ENCODE results near the gene DOCK3.

The DOCK3 gene

DNA sequence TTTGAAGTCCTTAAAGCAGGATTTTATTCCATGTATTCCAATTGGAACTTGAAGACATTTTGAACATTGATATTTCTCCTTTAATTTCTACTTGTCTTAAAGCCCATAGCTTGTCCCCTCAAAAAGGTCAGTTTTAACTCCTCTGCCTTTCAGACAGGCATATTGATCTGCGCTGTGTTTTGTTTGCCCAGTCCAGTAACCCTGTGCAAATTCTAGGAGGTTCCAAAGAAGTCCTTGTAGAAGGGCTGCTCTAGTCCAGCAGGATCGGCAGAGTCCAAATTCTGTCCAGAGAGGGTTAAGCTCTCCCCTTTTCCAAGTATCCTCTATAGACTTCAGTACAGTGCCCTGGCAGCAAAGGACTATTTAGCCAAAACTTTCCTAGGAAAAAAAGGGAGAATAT lies 604.7 kb downstream of the DOCK3 start:
- Histone ChIP-seq H3K4me3 (replicated peaks; ENCODE audit: insufficient read depth, low read length) (no peak overlapping the region), H3K27ac (replicated peaks) (no peak overlapping the region), H3K27me3 (ENCODE audit: insufficient read depth, poor library complexity, severe bottlenecking) (no peaks in the 10 kb centered on the region)
- no peak for TF ChIP-seq SPI1 (IDR thresholded peaks at IDR 0.05; ENCODE audit: borderline replicate concordance, low read depth)
- TF ChIP-seq, protein P1, sequence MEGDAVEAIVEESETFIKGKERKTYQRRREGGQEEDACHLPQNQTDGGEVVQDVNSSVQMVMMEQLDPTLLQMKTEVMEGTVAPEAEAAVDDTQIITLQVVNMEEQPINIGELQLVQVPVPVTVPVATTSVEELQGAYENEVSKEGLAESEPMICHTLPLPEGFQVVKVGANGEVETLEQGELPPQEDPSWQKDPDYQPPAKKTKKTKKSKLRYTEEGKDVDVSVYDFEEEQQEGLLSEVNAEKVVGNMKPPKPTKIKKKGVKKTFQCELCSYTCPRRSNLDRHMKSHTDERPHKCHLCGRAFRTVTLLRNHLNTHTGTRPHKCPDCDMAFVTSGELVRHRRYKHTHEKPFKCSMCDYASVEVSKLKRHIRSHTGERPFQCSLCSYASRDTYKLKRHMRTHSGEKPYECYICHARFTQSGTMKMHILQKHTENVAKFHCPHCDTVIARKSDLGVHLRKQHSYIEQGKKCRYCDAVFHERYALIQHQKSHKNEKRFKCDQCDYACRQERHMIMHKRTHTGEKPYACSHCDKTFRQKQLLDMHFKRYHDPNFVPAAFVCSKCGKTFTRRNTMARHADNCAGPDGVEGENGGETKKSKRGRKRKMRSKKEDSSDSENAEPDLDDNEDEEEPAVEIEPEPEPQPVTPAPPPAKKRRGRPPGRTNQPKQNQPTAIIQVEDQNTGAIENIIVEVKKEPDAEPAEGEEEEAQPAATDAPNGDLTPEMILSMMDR (IDR thresholded peaks at IDR 0.05; ENCODE audit: insufficient read depth, low read length) = no peak
- TF ChIP-seq GABPA (IDR thresholded peaks at IDR 0.05; ENCODE audit: low read depth) = no peak
- TF ChIP-seq, protein P2, sequence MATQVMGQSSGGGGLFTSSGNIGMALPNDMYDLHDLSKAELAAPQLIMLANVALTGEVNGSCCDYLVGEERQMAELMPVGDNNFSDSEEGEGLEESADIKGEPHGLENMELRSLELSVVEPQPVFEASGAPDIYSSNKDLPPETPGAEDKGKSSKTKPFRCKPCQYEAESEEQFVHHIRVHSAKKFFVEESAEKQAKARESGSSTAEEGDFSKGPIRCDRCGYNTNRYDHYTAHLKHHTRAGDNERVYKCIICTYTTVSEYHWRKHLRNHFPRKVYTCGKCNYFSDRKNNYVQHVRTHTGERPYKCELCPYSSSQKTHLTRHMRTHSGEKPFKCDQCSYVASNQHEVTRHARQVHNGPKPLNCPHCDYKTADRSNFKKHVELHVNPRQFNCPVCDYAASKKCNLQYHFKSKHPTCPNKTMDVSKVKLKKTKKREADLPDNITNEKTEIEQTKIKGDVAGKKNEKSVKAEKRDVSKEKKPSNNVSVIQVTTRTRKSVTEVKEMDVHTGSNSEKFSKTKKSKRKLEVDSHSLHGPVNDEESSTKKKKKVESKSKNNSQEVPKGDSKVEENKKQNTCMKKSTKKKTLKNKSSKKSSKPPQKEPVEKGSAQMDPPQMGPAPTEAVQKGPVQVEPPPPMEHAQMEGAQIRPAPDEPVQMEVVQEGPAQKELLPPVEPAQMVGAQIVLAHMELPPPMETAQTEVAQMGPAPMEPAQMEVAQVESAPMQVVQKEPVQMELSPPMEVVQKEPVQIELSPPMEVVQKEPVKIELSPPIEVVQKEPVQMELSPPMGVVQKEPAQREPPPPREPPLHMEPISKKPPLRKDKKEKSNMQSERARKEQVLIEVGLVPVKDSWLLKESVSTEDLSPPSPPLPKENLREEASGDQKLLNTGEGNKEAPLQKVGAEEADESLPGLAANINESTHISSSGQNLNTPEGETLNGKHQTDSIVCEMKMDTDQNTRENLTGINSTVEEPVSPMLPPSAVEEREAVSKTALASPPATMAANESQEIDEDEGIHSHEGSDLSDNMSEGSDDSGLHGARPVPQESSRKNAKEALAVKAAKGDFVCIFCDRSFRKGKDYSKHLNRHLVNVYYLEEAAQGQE (IDR thresholded peaks at IDR 0.05; ENCODE audit: insufficient replicate concordance, low read depth) = no peak
- no peak for TF ChIP-seq POLR2AphosphoS5 (IDR thresholded peaks at IDR 0.05; ENCODE audit: low read depth)
- DNase-seq (ENCODE audit: low read depth in 1 of 2, low spot score in 1 of 2) = no peak

DNA sequence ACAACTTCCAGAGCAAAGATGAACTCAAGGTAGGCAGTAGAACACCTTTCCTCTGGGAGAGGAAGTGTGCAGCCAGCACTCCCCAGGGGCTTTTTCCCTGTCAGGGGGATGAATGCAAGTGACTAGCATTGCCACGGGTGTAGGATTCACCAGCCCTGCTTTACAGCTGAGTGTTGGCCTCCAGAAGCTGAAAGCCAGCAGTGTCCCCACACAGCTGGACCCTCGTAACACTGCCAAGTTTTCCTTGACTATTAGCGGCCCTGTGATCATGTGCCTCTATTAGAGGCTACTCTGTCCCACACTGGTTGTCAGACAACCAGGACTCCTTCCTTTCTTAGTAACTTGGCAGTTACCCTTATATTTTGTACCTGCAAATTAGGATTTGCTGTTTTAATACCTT lies 605.4 kb downstream of the DOCK3 start:
- TF ChIP-seq, protein P2 (IDR thresholded peaks at IDR 0.05; ENCODE audit: insufficient replicate concordance, low read depth) = no peak
- TF ChIP-seq POLR2AphosphoS5 (IDR thresholded peaks at IDR 0.05; ENCODE audit: low read depth) = no peak
- no peak for TF ChIP-seq GABPA (IDR thresholded peaks at IDR 0.05; ENCODE audit: low read depth)
- TF ChIP-seq, protein P1 (IDR thresholded peaks at IDR 0.05; ENCODE audit: insufficient read depth, low read length) = no peak
- TF ChIP-seq SPI1 (IDR thresholded peaks at IDR 0.05; ENCODE audit: borderline replicate concordance, low read depth) = no peak
- H3K4me3 ChIP-seq (replicated peaks; ENCODE audit: insufficient read depth, low read length) = no peak overlapping the region
- no peak for DNase-seq (ENCODE audit: low read depth in 1 of 2, low spot score in 1 of 2)
- H3K27ac ChIP-seq (replicated peaks) = no peak overlapping the region
- H3K27me3 ChIP-seq (ENCODE audit: insufficient read depth, poor library complexity, severe bottlenecking) = no peaks in the 10 kb centered on the region

DNA sequence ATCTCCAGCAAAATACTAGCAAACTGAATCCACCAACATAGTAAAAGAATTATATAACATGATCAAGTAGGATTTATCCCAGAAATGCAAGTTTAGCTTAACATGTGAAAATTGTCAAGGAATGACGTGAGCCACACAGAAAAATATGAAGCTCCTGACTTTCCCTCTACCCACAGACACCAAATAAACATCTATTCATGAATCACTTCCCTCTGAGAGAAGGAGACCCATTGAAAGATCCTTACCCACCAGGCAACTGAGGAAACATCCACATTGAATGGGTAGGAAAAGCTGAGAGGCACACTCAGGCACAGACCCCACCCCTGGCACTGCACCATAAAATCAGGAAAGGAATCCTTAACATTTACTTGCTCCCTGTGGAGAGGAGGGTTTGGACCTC lies 608.2 kb downstream of the DOCK3 start:
- no peak overlapping the region for H3K27ac ChIP-seq (replicated peaks)
- no peaks in the 10 kb centered on the region for H3K27me3 ChIP-seq (ENCODE audit: insufficient read depth, poor library complexity, severe bottlenecking)
- H3K4me3 ChIP-seq (replicated peaks; ENCODE audit: insufficient read depth, low read length) = no peak overlapping the region
- no peak for DNase-seq (ENCODE audit: low read depth in 1 of 2, low spot score in 1 of 2)
- TF ChIP-seq, protein P2 (IDR thresholded peaks at IDR 0.05; ENCODE audit: insufficient replicate concordance, low read depth) = no peak
- no peak for TF ChIP-seq SPI1 (IDR thresholded peaks at IDR 0.05; ENCODE audit: borderline replicate concordance, low read depth)
- TF ChIP-seq, protein P1 (IDR thresholded peaks at IDR 0.05; ENCODE audit: insufficient read depth, low read length) = no peak
- TF ChIP-seq GABPA (IDR thresholded peaks at IDR 0.05; ENCODE audit: low read depth) = no peak
- TF ChIP-seq POLR2AphosphoS5 (IDR thresholded peaks at IDR 0.05; ENCODE audit: low read depth) = no peak

Measured in HL-60 (cell line).